Measurements from ENCODE around the gene ARHGAP44. TPM values are rescaled to one million over a fixed set of nuclear protein-coding genes. Genes with fewer than 3 reads are reported as not detected.

Gene ARHGAP44
- total and polyA plus RNA-seq, 2 of the 4 experiments (the other 2 are of a cell fraction) = 0.54 to 1.0 TPM

DNA sequence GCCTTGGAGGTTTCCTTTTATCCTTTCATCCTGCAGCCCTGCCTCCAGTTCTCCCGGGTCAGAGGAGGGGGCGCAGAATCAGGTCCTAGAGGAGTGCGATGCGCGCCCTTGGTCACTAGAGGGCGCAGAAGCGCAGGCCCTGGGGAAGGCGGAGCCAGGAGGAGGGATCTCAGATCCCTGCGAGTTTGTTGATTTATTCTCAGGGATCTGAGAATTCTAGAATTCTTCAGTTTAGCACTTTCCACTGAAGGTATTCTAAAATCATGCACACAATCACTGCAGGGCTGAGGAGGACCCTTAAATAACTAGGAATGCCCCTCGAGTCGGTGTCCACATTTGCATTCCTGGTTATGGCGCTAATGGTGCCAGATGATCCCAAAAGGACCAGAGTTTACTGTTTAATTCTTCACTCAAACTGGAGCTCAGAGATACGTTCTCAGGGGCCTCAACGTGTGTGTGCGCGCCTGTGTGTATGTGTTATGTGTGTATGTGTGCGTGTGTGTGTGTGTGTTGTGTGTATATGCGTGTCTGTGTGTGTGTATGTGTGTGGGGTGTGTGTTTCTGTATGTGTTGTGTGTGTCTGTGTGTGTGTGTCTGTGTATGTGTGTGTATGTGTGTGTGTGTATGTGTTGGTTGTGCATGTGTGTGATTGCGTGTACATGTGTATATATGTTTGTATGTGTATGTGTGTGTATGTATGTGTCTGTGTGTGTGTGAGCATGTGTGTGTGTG, 235.4 kb downstream of the ARHGAP44 start:
- H3K4me1 ChIP-seq (ENCODE audit: control insufficient read depth, insufficient read depth, low read length) = no peaks in the 10 kb centered on the region
- H4K91ac ChIP-seq (ENCODE audit: insufficient read depth, low read depth, low read length) = no peak overlapping the region
- H2AK9ac ChIP-seq (replicated peaks; ENCODE audit: low read depth, low read length, poor library complexity) = peak overlapping the region; percentile 59
- DNase-seq = peak; percentile 52
- H2BK15ac ChIP-seq (ENCODE audit: low read depth, low read length) = no peak overlapping the region
- no peak overlapping the region for H4K8ac ChIP-seq (ENCODE audit: low read depth in 2 of 2, low read length in 2 of 2)
- BruUV-seq (replicated peaks) = no TSS peak
- H4K5ac ChIP-seq (ENCODE audit: low read depth, low read length) = no peak overlapping the region
- in situ Hi-C loops (cut with MboI; ENCODE audit: low sequenced_read_pairs) (loop anchor here (25.0 kb wide), 1 partner anchor 512 kb away; no protein-coding TSS in a partner anchor), dilution Hi-C loops (cut with HindIII; ENCODE audit: low sequenced_read_pairs, unreplicated experiment) (no loop called here), intact Hi-C loops (cut with micrococcal nuclease) (no loop called here)
- H3K9me3 ChIP-seq (ENCODE audit: control insufficient read depth, insufficient read depth, low read length) = no peaks in the 10 kb centered on the region
- TF ChIP-seq FOS (IDR thresholded peaks at IDR 0.05; ENCODE audit: low read depth, low read length) = no peak
- no peak for TF ChIP-seq MXI1 (IDR thresholded peaks at IDR 0.05; ENCODE audit: borderline replicate concordance, low read depth, low read length)
- TF ChIP-seq RCOR1 (IDR thresholded peaks at IDR 0.05; ENCODE audit: insufficient replicate concordance, low read length) = no peak
- no peak for TF ChIP-seq POLR2A (IDR thresholded peaks at IDR 0.05; ENCODE audit: low read depth, low read length)
- TF ChIP-seq CEBPB (IDR thresholded peaks at IDR 0.05; ENCODE audit: low read depth, low read length) = no peak
- no peak for TF ChIP-seq NFE2L2 (IDR thresholded peaks at IDR 0.05; ENCODE audit: low read depth, low read length)
- peak; percentile 87 for TF ChIP-seq CTCF (conservative IDR thresholded peaks at IDR 0.05; ENCODE audit: low read depth, low read length)
- TF ChIP-seq MAFK (IDR thresholded peaks at IDR 0.05; ENCODE audit: low read depth, low read length) = no peak
- peak; percentile 37 for TF ChIP-seq RAD21 (IDR thresholded peaks at IDR 0.05; ENCODE audit: low read length)
- TF ChIP-seq SMC3 (IDR thresholded peaks at IDR 0.05; ENCODE audit: low read depth, low read length) = peak; percentile 16; the same call in 1 of the 2 replicates
- peak; percentile 48; the same call in 1 of the 2 replicates for TF ChIP-seq MAZ (IDR thresholded peaks at IDR 0.05; ENCODE audit: borderline replicate concordance, low read depth, low read length)
- H3K27ac ChIP-seq (ENCODE audit: insufficient read depth, low read length) = no peak overlapping the region
- no peak overlapping the region for H3K18ac ChIP-seq (ENCODE audit: low read depth, low read length)
- 52% methylated on average over 10 of the region's 19 CpGs; no CpG with 5 or more reads in 1 of the 2 experiments for WGBS, 2 experiments (ENCODE audit: extremely low coverage in 2 of 2, insufficient read length in 1 of 2)
- H3K4ac ChIP-seq (ENCODE audit: low read depth, low read length) = no peak overlapping the region
- POLR2A ChIA-PET (ENCODE audit: unreplicated experiment) = no interaction called here
- H2BK120ac ChIP-seq (ENCODE audit: low read depth, low read length) = no peak overlapping the region
- ATAC-seq (ENCODE audit: low read depth) = peak; percentile 100
- H3K23ac ChIP-seq (ENCODE audit: low read depth, low read length) = no peak overlapping the region
- H3K14ac ChIP-seq (replicated peaks; ENCODE audit: low read depth, low read length) = no peak overlapping the region
- peak overlapping the region; percentile 18; the same call in 1 of the 2 replicates for H2AK5ac ChIP-seq (ENCODE audit: low read depth, low read length)
- H3K79me1 ChIP-seq (ENCODE audit: low read depth in 1 of 2, low read length in 2 of 2) = no peaks in the 10 kb centered on the region
- peak overlapping the region; percentile 65 for H2BK5ac ChIP-seq (ENCODE audit: low read depth, low read length, poor library complexity, severe bottlenecking)
- no peaks in the 10 kb centered on the region for H3K36me3 ChIP-seq (ENCODE audit: control insufficient read depth, insufficient read depth, low read length)
- no peaks in the 10 kb centered on the region for H4K20me1 ChIP-seq (ENCODE audit: insufficient read depth, low read length)
- peak overlapping the region; percentile 84 for H2AFZ ChIP-seq (replicated peaks; ENCODE audit: low read length, poor library complexity)
- peak overlapping the region; percentile 73 for H3K4me2 ChIP-seq (ENCODE audit: low read depth, low read length)
- no peak overlapping the region for H3K56ac ChIP-seq (ENCODE audit: extremely low read depth, insufficient read depth, low read length)
- no peak overlapping the region for H3K9ac ChIP-seq (ENCODE audit: low read depth, low read length)
- H3K27me3 ChIP-seq (ENCODE audit: control insufficient read depth, insufficient read depth, low read length) = peaks cover 2% of the 10 kb centered on the region; the same call in 1 of the 2 replicates
- H3K4me3 ChIP-seq (ENCODE audit: insufficient read depth, low read depth, low read length) = no peak overlapping the region
- H2BK20ac ChIP-seq (ENCODE audit: low read depth, low read length) = no peak overlapping the region
- peaks cover 4% of the 10 kb centered on the region; the same call in 1 of the 2 replicates for H3K9me1 ChIP-seq (ENCODE audit: insufficient read depth, low read length)
- CTCF ChIA-PET = no interaction called here

Data from IMR-90 (cell line).